GM12892 (cell line): ENCODE results near the gene CACNA2D1.

Experiments
- POLR2A ChIP-seq: IDR thresholded peaks from 2 replicates; pipeline ENCODE4 v1.6.1; 2011; ENCODE audit warnings: low read depth, low read length, control low read depth
- POLR2AphosphoS5 ChIP-seq: IDR thresholded peaks from 2 replicates; pipeline ENCODE4 v1.6.1; 2011; ENCODE audit warnings: low read depth, low read length, control low read depth
- TAF1 ChIP-seq: IDR thresholded peaks from 2 replicates; pipeline ENCODE4 v1.6.1; 2011; ENCODE audit warnings: low read depth, mild to moderate bottlenecking, control low read depth, low read length, borderline replicate concordance

DNA sequence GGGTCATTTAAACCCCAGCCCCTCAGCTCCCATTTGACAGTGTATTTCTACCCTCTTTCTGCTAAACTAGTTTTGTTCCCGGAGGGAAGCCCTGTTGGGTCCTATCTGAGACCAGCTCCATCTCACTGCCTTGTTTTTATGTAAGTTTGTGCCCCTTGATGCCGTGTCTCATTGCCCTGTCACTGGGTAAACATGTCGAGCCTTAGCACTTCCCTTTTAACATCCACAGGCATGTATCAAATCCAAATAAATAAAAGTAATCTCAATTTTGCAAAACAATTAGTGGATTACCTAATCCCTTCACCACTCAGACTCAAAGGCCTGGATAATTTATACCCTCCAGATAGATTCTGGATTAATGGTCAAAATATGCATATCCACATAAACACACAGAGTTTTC, 115.7 kb downstream of the CACNA2D1 start:
- no peak for TF ChIP-seq TAF1
- no peak for TF ChIP-seq POLR2A
- no peak for TF ChIP-seq POLR2AphosphoS5
